B cell (primary cell): Measurements from ENCODE around the gene PRCC. TPM values are rescaled to one million over a fixed set of nuclear protein-coding genes. Genes with fewer than 3 reads are reported as not detected.
A peak's percentile ranks its signal among the peaks of the same experiment; 100 is the strongest.

Source experiments
- ATAC-seq: fragments of 200-7000 bp; cut with Tn5 transposase; one replicate; pipeline ENCODE4 v1.10.0; 2021; ENCODE audit warnings: low read depth, mild to moderate bottlenecking, moderate number of reproducible peaks, moderate library complexity
- CTCF ChIA-PET: fragments of 350-600 bp; sonication (Branson Sonifier 250); formaldehyde crosslinking; loops from one replicate; lab custom pipeline; 2021; ENCODE audit warnings: antibody characterized with exemption, inconsistent platforms; lab: Charles Lee
- POLR2A ChIA-PET: fragments of 350-600 bp; sonication (Branson Sonifier 250); formaldehyde crosslinking; loops from one replicate; lab custom pipeline; 2021; ENCODE audit warnings: antibody characterized with exemption; lab: Charles Lee
- DNase-seq: peaks from one replicate; pipeline ENCODE4 v3.0.0; 2013
- H2AFZ ChIP-seq: 2 replicates; pipeline ENCODE4 v1.6.1; 2012; ENCODE audit warnings: mild to moderate bottlenecking, low read depth, low read length; ENCODE audit not compliant: insufficient read depth, poor library complexity, severe bottlenecking
- H3K27ac ChIP-seq, 2 donors: 1 replicate in 1 of 2; 2 replicates in 1 of 2; pipeline ENCODE4 v1.5.1; 2012 to 2013; ENCODE audit warnings: low read length in 2 of 2, mild to moderate bottlenecking in 2 of 2, moderate library complexity in 1 of 2
- H3K27me3 ChIP-seq, 4 experiments: fragments of 200-600 bp in 1 of 4; sonication (generic) in 1 of 4; replicated peaks in 1 of 4; 1 replicate in 2 of 4; 2 replicates in 2 of 4; pipeline versions ENCODE4 v1.6.1 to v1.7.0; 2013 to 2016; ENCODE audit warnings: low read length in 3 of 4, mild to moderate bottlenecking in 2 of 4, mixed read lengths in 1 of 4, moderate library complexity in 1 of 4; ENCODE audit not compliant: insufficient read depth in 4 of 4, control insufficient read depth in 3 of 4; ENCODE audit errors: control extremely low read depth in 1 of 4
- H3K36me3 ChIP-seq, 2 experiments: replicated peaks in 1 of 2; 1 replicate in 1 of 2; 2 replicates in 1 of 2; pipeline versions ENCODE4 v1.6.1 to v1.7.1; 2013; ENCODE audit warnings: low read length in 1 of 2; ENCODE audit not compliant: insufficient read depth in 2 of 2, control insufficient read depth in 1 of 2; ENCODE audit errors: control extremely low read depth in 1 of 2, extremely low read depth in 1 of 2
- H3K4me1 ChIP-seq, 2 donors: fragments of 200-600 bp in 1 of 2; sonication (generic) in 1 of 2; 1 replicate in 1 of 2; 2 replicates in 1 of 2; pipeline versions ENCODE4 v1.5.1 to v1.6.1; 2013 to 2017; ENCODE audit warnings: low read length in 2 of 2; ENCODE audit not compliant: control insufficient read depth in 2 of 2, insufficient read depth in 2 of 2
- H3K4me2 ChIP-seq: replicated peaks from 2 replicates; pipeline ENCODE3; 2012; ENCODE audit warnings: mild to moderate bottlenecking, low read depth, low read length; ENCODE audit not compliant: poor library complexity, severe bottlenecking
- H3K4me3 ChIP-seq, 5 experiments: fragments of 200-600 bp in 1 of 5; sonication (generic) in 1 of 5; 1 replicate in 3 of 5; 2 replicates in 2 of 5; pipeline versions ENCODE4 v1.5.1 to v1.7.0; 2011 to 2016; ENCODE audit warnings: low read length in 4 of 5, mild to moderate bottlenecking in 4 of 5, low read depth in 2 of 5, control low read depth in 1 of 5, moderate library complexity in 1 of 5; ENCODE audit not compliant: insufficient read depth in 1 of 5; ENCODE audit errors: control extremely low read depth in 1 of 5, extremely low read depth in 1 of 5
- H3K79me2 ChIP-seq: fragments of 200-600 bp; sonication (generic); one replicate; pipeline ENCODE4 v1.6.0; 2016; ENCODE audit warnings: low read length; ENCODE audit not compliant: control insufficient read depth, insufficient read depth
- H3K9ac ChIP-seq: fragments of 200-600 bp; sonication (generic); 2 replicates; pipeline ENCODE4 v1.6.1; 2017; ENCODE audit warnings: mild to moderate bottlenecking, low read length, moderate library complexity
- H3K9me3 ChIP-seq, 3 donors: one replicate each; pipeline versions ENCODE4 v1.6.1 to v1.7.1; 2013; ENCODE audit warnings: low read length in 2 of 3; ENCODE audit not compliant: control insufficient read depth in 2 of 3, insufficient read depth in 1 of 3; ENCODE audit errors: control extremely low read depth in 1 of 3
- H4K20me1 ChIP-seq: 2 replicates; pipeline ENCODE4 v1.6.0; 2012; ENCODE audit warnings: mild to moderate bottlenecking, low read length; ENCODE audit not compliant: insufficient read depth, control insufficient read depth, poor library complexity, severe bottlenecking
- H3K27ac Mint-ChIP-seq: one replicate; pipeline ENCODE4 v1.8.0; 2021; ENCODE audit warnings: mixed read lengths
- H3K27me3 Mint-ChIP-seq: one replicate; pipeline ENCODE4 v1.8.0; 2021; ENCODE audit warnings: mixed read lengths
- H3K4me1 Mint-ChIP-seq: one replicate; pipeline ENCODE4 v1.8.0; 2021; ENCODE audit warnings: mixed read lengths
- H3K4me3 Mint-ChIP-seq: one replicate; pipeline ENCODE4 v1.8.0; 2021; ENCODE audit warnings: mixed read lengths
- H3K9me3 Mint-ChIP-seq: one replicate; pipeline ENCODE4 v1.8.0; 2022; ENCODE audit warnings: mixed read lengths; ENCODE audit not compliant: insufficient read depth
- EZH2 ChIP-seq: IDR thresholded peaks from 2 replicates; pipeline ENCODE4 v1.6.1; 2012; ENCODE audit warnings: borderline replicate concordance, low read depth, mild to moderate bottlenecking, moderate library complexity, low read length; ENCODE audit not compliant: insufficient read depth, poor library complexity, severe bottlenecking
- WGBS: methylation state at CpG from one replicate; pipeline ENCODE4 v1.1.5; 2013; ENCODE audit warnings: missing lambda C conversion rate; ENCODE audit not compliant: insufficient coverage; 5-methylcytosine and 5-hydroxymethylcytosine counted together
- intact Hi-C: fragments of 100-400 bp; cut with micrococcal nuclease; formaldehyde crosslinking; loops from one replicate; pipeline ENCODE4 v1.10.0; 2022
- polyA plus RNA-seq: library from polyadenylated mRNA; depleted of rRNA; stranded (reverse); fragments of >200 nt; gene quantifications from 2 replicates; pipeline ENCODE4 v1.2.3, GENCODE V29; 2012
- total RNA-seq, 2 donors: library from RNA; stranded (reverse); fragments of 120-200 nt in 1 of 2; gene quantifications; 1 replicate in 1 of 2; 2 replicates in 1 of 2; pipeline versions ENCODE4 v1.2.3 to v1.2.4, GENCODE V29; 2013 to 2022
- TF ChIP-seq, protein P1 (sequence below): fragments of 200-600 bp; IDR thresholded peaks from one replicate; pipeline ENCODE4 v1.8.0; 2022; ENCODE audit warnings: antibody characterized with exemption, mild to moderate bottlenecking

Gene PRCC
- total and polyA plus RNA-seq, 2 donors (not counting 1 experiment from before 2014, with no cell fraction given), result 55.7 to 83.4 TPM

DNA sequence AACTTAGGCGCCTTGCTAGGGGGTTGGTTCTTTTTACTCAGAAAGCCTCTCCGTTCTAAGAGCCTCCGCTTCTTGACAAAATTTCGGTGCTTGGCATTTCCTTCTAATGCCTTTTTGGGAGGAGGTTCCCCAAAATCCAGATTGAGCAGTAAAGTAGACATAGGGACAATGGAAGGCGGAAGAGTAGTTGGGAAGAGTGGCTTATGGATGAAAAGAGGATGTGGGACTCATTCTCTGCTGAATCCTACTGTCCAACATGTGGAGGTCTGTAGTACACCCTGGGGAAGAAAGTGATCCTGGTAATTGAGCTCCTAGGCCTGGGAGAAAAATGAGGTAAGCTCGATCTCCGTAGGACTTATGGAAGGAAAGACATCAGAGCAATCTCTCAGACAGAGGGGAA lies 39.8 kb upstream of the PRCC start:
- peak overlapping the region; percentile 85 for H2AFZ ChIP-seq
- H3K79me2 ChIP-seq, result peaks cover 56% of the 10 kb centered on the region
- peaks cover 26% of the 10 kb centered on the region for H3K4me1 Mint-ChIP-seq
- H3K9me3 ChIP-seq, result no peaks in the 10 kb centered on the region
- POLR2A ChIA-PET, result interaction anchor here (1.4 to 2.6 kb wide), 4 partner anchors 24 to 134 kb away, joined by 4 to 29 read pairs (median 6); partner anchors contain the start of genes HDGF and NTRK1
- 39% methylated on average over 4 of the region's 7 CpGs for WGBS
- H4K20me1 ChIP-seq, result peaks cover 51% of the 10 kb centered on the region
- no peak overlapping the region for H3K4me3 Mint-ChIP-seq
- peaks cover 0 to 40% of the 10 kb centered on the region in 2 experiments for H3K36me3 ChIP-seq
- peak overlapping the region; percentile 97 for H3K9ac ChIP-seq
- ATAC-seq (no peak), DNase-seq (no peak)
- CTCF ChIA-PET, result interaction anchor here (0.9 to 9.5 kb wide), 14 partner anchors 11 to 133 kb away, joined by 3 to 245 read pairs (median 6); partner anchors contain the start of genes CRABP2, HDGF, INSRR and MRPL24
- TF ChIP-seq, protein P1, sequence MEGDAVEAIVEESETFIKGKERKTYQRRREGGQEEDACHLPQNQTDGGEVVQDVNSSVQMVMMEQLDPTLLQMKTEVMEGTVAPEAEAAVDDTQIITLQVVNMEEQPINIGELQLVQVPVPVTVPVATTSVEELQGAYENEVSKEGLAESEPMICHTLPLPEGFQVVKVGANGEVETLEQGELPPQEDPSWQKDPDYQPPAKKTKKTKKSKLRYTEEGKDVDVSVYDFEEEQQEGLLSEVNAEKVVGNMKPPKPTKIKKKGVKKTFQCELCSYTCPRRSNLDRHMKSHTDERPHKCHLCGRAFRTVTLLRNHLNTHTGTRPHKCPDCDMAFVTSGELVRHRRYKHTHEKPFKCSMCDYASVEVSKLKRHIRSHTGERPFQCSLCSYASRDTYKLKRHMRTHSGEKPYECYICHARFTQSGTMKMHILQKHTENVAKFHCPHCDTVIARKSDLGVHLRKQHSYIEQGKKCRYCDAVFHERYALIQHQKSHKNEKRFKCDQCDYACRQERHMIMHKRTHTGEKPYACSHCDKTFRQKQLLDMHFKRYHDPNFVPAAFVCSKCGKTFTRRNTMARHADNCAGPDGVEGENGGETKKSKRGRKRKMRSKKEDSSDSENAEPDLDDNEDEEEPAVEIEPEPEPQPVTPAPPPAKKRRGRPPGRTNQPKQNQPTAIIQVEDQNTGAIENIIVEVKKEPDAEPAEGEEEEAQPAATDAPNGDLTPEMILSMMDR, result no peak
- TF ChIP-seq EZH2, result no peak
- H3K9me3 Mint-ChIP-seq, result no peaks in the 10 kb centered on the region
- peaks cover 40 to 48% of the 10 kb centered on the region in 2 donors for H3K4me1 ChIP-seq
- no peaks in the 10 kb centered on the region for H3K27me3 Mint-ChIP-seq
- H3K4me3 ChIP-seq, result peak overlapping the region; percentile 78 to 98 (median 95)
- peak overlapping the region; percentile 77 to 96 for H3K27ac ChIP-seq
- H3K4me2 ChIP-seq, result peak overlapping the region; percentile 81
- H3K27me3 ChIP-seq, result no peaks in the 10 kb centered on the region
- intact Hi-C loops, result loop anchor here (5.0 kb wide), 1 partner anchor 225 kb away; the partner anchor contains the start of gene MEF2D
- H3K27ac Mint-ChIP-seq, result peak overlapping the region; percentile 98
